B cell (primary cell): ENCODE results near the gene LTBP2.

Source experiments
- CTCF ChIP-seq: fragments of 200-600 bp; IDR thresholded peaks from one replicate; pipeline ENCODE4 v1.8.0; 2022; ENCODE audit warnings: antibody characterized with exemption, mild to moderate bottlenecking
- EZH2 ChIP-seq: IDR thresholded peaks from 2 replicates; pipeline ENCODE4 v1.6.1; 2012; ENCODE audit warnings: borderline replicate concordance, low read depth, mild to moderate bottlenecking, moderate library complexity, low read length; ENCODE audit not compliant: insufficient read depth, poor library complexity, severe bottlenecking

GRCh38 chr14:74521756-74522155, 90.3 kb downstream of the LTBP2 start:
- no peak for TF ChIP-seq CTCF
- no peak for TF ChIP-seq EZH2
